GM18517 (cell line): Measurements from ENCODE around the gene NME4.
"Not testable (repeated sequence)": the region's sequence is repeated elsewhere in the genome, so short reads cannot be mapped to it uniquely, and the experiment has no call there.

ENCODE experiments used
- ATAC-seq: cut with Tn5 transposase; IDR thresholded peaks from one replicate; pipeline ENCODE4 v1.9.1; 2021; ENCODE audit warnings: mild to moderate bottlenecking, moderate library complexity; ENCODE audit not compliant: unreplicated experiment

The NME4 gene

GRCh38 chr16:375927-376816 lies 20.8 kb upstream of the NME4 start:
- no peak for ATAC-seq

- no peak for ATAC-seq
Measured at GRCh38 chr16:376817-377418, 20.1 kb upstream of the NME4 start.

- ATAC-seq: no peak
Measured at GRCh38 chr16:377419-377951, 19.5 kb upstream of the NME4 start.

GRCh38 chr16:378113-378820 lies 18.7 kb upstream of the NME4 start:
- ATAC-seq: not testable (repeated sequence)

GRCh38 chr16:378821-379182 lies 18.2 kb upstream of the NME4 start:
- ATAC-seq: no peak

- no peak for ATAC-seq
Measured at GRCh38 chr16:379183-379960, 17.6 kb upstream of the NME4 start.

- ATAC-seq: no peak
Measured at GRCh38 chr16:379961-380761, 16.8 kb upstream of the NME4 start.

GRCh38 chr16:380762-381011 lies 16.3 kb upstream of the NME4 start:
- no peak for ATAC-seq

- peak; percentile 33 for ATAC-seq
Measured at GRCh38 chr16:381012-381788, 15.8 kb upstream of the NME4 start.

- ATAC-seq: peak; percentile 36
Measured at GRCh38 chr16:381789-382717, 14.9 kb upstream of the NME4 start, which contains the start of gene PGAP6. PGAP6 (minus strand) TSS chr16:381978; CDS start chr16:381821, 157 bp downstream.

GRCh38 chr16:383326-384051 lies 13.5 kb upstream of the NME4 start:
- no peak for ATAC-seq

- ATAC-seq: no peak
Measured at GRCh38 chr16:386641-387156, 10.3 kb upstream of the NME4 start.

GRCh38 chr16:387761-388666 lies 9.0 kb upstream of the NME4 start:
- ATAC-seq: not testable (repeated sequence)

- no peak for ATAC-seq
Measured at GRCh38 chr16:389352-389751, 7.6 kb upstream of the NME4 start.

GRCh38 chr16:391885-392335 lies 5.1 kb upstream of the NME4 start:
- no peak for ATAC-seq

- ATAC-seq: no peak
Measured at GRCh38 chr16:392450-393030, 4.5 kb upstream of the NME4 start.
